SJSA1 (cell line): ENCODE data around the gene ANKRD10. TPM values are rescaled to one million over a fixed set of nuclear protein-coding genes. Genes with fewer than 3 reads are reported as not detected.
A peak's percentile ranks its signal among the peaks of the same experiment; 100 is the strongest.

ENCODE experiments used
- DNase-seq, 2 experiments: peaks; one replicate each; pipeline ENCODE4 v3.0.0-alpha.2; 2015 to 2020; ENCODE audit warnings: low spot score in 2 of 2, low read depth in 1 of 2
- H3K27ac ChIP-seq: fragments of 250-450 bp; sonication (Bioruptor Pico); 2 replicates; pipeline ENCODE4 v1.5.1; 2020; ENCODE audit warnings: mild to moderate bottlenecking, moderate library complexity
- H3K27me3 ChIP-seq: fragments of 250-450 bp; sonication (Bioruptor Pico); replicated peaks from 2 replicates; pipeline ENCODE4 v1.5.1; 2020; ENCODE audit warnings: mild to moderate bottlenecking, moderate library complexity
- H3K36me3 ChIP-seq: fragments of 250-450 bp; sonication (Bioruptor Pico); 2 replicates; pipeline ENCODE4 v1.5.1; 2020; ENCODE audit warnings: mild to moderate bottlenecking
- H3K4me1 ChIP-seq: fragments of 250-450 bp; sonication (Bioruptor Pico); replicated peaks from 2 replicates; pipeline ENCODE4 v1.6.1; 2021; ENCODE audit warnings: mild to moderate bottlenecking
- H3K4me3 ChIP-seq: fragments of 250-450 bp; sonication (Bioruptor Pico); 2 replicates; pipeline ENCODE4 v1.5.1; 2020; ENCODE audit warnings: mild to moderate bottlenecking
- H3K9me3 ChIP-seq: fragments of 250-450 bp; sonication (Bioruptor Pico); replicated peaks from 2 replicates; pipeline ENCODE4 v1.5.1; 2020; ENCODE audit warnings: mild to moderate bottlenecking
- total RNA-seq: library from RNA; depleted of rRNA; stranded (reverse); fragments of >200 nt; shearing (Covaris generic); gene quantifications from 2 replicates; pipeline ENCODE4 v1.2.3, GENCODE V29; 2014

ANKRD10 gene
- total RNA-seq, 1 experiment from 2014 or later = 225 TPM

DNA sequence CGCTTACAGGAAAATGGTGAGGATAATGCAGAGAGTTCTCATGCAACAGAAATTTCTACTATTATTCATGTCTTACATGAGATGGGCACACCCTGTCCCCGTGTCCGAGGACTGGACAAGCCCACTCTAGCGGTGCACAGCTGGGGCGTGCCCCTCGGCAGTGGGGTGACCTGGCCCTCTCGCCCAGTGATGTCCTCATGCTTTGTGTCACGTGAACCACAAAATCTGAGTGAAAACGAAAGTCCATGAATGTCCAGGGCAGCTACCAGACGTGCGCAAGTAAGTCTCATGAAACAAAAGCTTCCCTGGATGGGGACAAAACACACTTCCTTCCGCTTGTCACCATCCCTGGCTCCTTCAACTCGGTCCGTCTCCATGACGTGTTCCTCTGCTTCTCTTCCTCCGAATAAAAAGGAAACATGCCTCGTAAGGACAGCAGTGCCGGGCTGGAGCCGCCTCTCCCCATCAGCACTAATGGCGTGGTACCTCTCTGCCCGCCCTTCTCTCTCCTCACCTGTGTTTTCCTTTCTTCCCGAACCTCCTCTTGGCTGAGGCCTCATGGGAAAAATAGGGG lies 45.6 kb downstream of the ANKRD10 start:
- H3K4me1 ChIP-seq = peaks cover 34% of the 10 kb centered on the region
- peak overlapping the region; percentile 97 for H3K27ac ChIP-seq
- H3K36me3 ChIP-seq = peaks cover 28% of the 10 kb centered on the region
- DNase-seq = peak; percentile 91 to 98
- H3K4me3 ChIP-seq = peak overlapping the region; percentile 50
- H3K27me3 ChIP-seq = no peaks in the 10 kb centered on the region
- no peaks in the 10 kb centered on the region for H3K9me3 ChIP-seq

DNA sequence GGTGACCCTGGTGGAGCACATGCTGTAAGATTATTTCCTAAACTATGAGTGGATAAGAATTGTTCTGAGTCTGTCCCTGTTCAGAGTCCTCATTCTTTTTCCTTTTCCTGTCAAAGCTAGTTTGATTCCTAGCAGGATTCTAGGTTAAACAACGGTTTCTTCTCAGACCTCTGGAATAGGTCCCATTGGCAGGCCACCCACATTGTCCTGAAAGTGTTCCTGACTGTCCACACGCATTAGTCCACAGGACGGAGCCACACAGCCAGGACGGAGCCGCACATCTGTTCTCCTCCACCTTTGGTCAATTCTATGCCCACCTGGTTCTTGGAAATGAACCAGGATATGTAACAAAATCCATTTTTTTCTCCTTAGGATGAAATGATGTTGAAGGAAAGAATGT lies 46.1 kb downstream of the ANKRD10 start:
- Histone ChIP-seq H3K36me3 (peaks cover 28% of the 10 kb centered on the region), H3K27ac (peak overlapping the region; percentile 97), H3K9me3 (no peaks in the 10 kb centered on the region), H3K4me3 (peak overlapping the region; percentile 50), H3K4me1 (peaks cover 29% of the 10 kb centered on the region), H3K27me3 (no peaks in the 10 kb centered on the region)
- peak; percentile 98 to 99 for DNase-seq

DNA sequence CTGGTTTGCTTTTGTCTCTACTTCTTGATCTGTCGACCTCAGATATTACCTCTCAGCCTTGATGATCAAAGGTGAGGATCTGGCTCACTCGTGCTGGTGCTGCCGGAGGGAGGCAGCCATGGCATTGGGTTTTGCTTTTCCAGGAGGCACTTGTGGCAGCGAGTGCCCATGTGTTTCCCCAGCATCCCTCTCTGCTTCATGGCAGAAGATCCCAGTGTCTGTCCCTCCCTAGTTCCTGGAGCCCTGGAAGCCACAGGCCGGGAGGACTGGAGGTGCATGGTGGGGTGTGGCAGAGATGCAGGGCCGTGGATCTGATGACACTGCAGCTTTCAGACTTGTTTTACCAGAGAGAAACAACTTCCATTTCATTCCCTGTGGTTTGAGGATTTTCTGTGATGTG lies 47.5 kb downstream of the ANKRD10 start:
- peak in 1 of 2 experiments; percentile 54 for DNase-seq
- Histone ChIP-seq H3K27ac (no peak overlapping the region), H3K27me3 (no peaks in the 10 kb centered on the region), H3K4me3 (no peak overlapping the region), H3K36me3 (peaks cover 35% of the 10 kb centered on the region), H3K4me1 (peaks cover 29% of the 10 kb centered on the region), H3K9me3 (no peaks in the 10 kb centered on the region)

DNA sequence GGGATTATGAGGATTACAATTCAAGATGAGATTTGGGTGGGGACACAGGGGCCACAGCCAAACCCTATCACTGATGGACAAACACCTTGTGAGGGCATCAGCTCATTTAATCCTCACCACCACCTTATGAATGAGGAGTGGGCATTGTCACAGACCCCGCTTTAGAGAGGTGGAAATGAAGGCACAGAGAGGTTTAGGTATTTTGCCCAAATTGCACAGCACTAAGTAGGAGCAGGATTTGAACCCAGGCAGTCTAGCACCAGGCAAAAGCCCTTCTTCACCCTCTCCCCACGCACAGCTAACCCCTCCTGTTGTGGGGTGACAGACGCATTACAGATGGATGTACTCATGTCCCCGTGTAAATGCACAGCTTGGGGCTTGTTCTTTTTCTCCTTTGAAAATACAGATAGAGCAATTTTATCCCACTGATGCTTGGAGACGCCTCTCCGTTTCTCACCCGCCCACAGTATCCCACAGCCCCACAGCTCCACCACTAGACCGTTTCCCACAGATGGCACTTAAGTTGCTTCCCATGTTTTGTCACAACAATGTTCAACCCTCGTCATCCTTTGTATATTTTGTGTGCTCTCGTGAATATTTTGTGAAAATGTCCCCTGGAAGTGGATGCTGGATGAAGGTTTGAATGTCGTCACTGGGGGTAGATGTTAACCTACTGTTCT lies 48.2 kb downstream of the ANKRD10 start:
- Histone ChIP-seq H3K9me3 (no peaks in the 10 kb centered on the region), H3K27me3 (no peaks in the 10 kb centered on the region), H3K4me3 (no peak overlapping the region), H3K36me3 (peaks cover 35% of the 10 kb centered on the region), H3K4me1 (peaks cover 29% of the 10 kb centered on the region), H3K27ac (no peak overlapping the region)
- DNase-seq = peak in 1 of 2 experiments; percentile 51

DNA sequence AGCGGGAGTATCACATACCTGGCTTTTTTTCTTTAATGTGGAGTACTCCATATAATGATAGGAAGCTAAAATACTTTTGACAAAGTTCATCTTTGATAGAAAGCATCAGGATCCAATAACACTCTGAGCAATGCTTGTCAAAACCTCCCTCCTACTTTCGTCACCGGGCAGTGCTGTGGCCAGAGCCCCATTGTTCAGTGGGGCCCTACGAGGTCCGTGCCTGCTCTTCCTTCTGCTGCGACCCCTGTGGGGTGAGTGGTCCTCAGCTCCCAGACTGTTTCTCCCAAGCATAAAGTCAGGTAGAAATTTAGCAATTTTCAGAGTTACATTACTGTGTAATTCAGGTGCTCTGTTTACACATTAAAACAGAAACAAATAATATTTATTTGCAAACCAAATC lies 51.2 kb downstream of the ANKRD10 start:
- peak in 1 of 2 experiments; percentile 54 for DNase-seq
- H3K27ac ChIP-seq = no peak overlapping the region
- H3K4me3 ChIP-seq = no peak overlapping the region
- peaks cover 35% of the 10 kb centered on the region for H3K36me3 ChIP-seq
- H3K27me3 ChIP-seq = no peaks in the 10 kb centered on the region
- H3K9me3 ChIP-seq = 0 out of 2 replicates have a peak, but pooled peaks cover 3% of the 10 kb centered on the region
- H3K4me1 ChIP-seq = peaks cover 10% of the 10 kb centered on the region

DNA sequence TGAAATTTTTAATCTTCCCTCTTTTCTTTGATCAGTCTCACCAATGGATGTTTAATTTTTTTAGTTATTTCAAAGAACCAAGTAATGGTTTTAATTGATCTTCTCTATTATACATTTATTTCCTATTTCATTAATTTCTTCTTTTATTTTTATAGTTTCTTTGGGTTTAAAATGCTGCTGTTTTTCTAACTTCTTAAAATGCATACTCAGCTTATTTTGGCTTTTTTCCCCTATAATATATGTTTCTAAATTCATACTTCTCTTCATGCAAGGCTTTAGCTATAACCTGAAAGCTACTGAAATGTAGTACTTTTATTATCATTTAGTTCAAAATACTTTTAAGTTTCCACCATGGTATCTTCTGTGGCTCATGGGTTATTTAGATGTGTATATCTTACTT lies 53.9 kb downstream of the ANKRD10 start:
- DNase-seq = no peak
- H3K9me3 ChIP-seq = peaks cover 24% of the 10 kb centered on the region
- no peaks in the 10 kb centered on the region for H3K4me1 ChIP-seq
- no peak overlapping the region for H3K4me3 ChIP-seq
- H3K27ac ChIP-seq = no peak overlapping the region
- H3K27me3 ChIP-seq = 0 out of 2 replicates have a peak, but pooled peaks cover 4% of the 10 kb centered on the region
- H3K36me3 ChIP-seq = 0 out of 2 replicates have a peak, but pooled peaks cover 10% of the 10 kb centered on the region

DNA sequence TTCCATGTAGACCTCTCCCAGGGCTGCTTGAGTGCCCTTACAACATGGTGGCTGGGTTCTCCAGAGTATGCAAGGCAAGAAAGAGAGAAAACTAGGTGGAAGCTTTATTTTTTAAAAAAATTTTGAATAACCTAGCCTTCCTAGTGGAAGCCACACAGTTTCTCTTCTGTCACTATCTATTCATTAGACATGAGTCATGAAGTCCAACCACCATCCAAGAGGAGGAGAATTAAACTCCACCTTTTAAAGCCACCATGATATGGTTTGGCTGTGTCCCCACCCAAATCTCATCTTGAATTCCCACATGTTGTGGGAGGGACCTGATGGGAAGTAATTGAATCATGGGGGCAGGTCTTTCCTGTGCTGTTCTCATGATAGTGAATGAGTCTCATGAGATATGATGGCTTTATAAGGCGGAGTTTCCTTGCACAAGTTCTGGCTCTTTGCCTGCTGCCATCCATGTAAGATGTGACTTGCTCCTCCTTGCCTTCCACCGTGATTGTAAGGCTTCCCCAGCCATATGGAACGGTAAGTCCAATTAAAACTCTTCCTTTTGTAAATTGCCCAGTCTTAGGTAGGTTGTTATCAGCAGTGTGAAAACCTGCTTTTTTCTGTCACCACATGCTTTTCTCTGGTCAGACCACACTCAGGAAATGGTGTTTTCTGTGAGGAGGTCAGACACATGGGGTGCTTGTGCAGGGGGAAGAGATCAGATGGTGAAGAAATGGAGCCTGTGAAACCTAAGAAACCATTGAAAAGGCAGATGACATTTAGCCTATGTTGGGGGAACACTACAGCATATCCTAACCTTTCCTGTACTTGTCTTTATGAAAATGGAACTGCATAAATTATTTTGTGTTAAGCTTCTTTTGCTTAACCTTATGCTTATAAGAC lies 57.7 kb downstream of the ANKRD10 start:
- H3K4me3 ChIP-seq = no peak overlapping the region
- 0 out of 2 replicates have a peak, but pooled peaks cover 4% of the 10 kb centered on the region for H3K27me3 ChIP-seq
- no peaks in the 10 kb centered on the region for H3K36me3 ChIP-seq
- peaks cover 24% of the 10 kb centered on the region for H3K9me3 ChIP-seq
- no peak overlapping the region for H3K27ac ChIP-seq
- peak in 1 of 2 experiments; percentile 43 for DNase-seq
- no peaks in the 10 kb centered on the region for H3K4me1 ChIP-seq

DNA sequence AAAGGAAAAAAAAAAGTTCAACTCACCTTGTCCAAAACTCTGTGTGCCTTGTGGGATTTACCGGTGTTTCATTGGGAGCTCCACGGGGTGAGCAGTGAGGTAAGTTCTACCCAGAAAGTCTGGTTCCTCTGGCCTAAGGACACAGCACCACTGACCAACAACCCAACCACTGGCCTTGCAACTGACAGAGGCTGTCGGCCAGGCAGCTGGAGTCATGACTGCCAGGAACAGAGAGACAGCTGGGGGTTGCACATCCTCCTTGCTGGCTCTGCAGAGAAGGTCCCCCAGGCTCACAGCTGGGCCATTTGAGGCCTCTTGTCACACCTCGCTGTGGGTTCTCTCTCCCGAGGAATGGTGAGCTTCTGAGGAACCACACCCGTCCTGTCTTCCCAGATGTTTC lies 59.5 kb downstream of the ANKRD10 start:
- Histone ChIP-seq H3K4me1 (no peaks in the 10 kb centered on the region), H3K4me3 (no peak overlapping the region), H3K27me3 (peaks cover 17% of the 10 kb centered on the region), H3K36me3 (no peaks in the 10 kb centered on the region), H3K9me3 (peaks cover 24% of the 10 kb centered on the region), H3K27ac (no peak overlapping the region)
- DNase-seq = peak in 1 of 2 experiments; percentile 60

DNA sequence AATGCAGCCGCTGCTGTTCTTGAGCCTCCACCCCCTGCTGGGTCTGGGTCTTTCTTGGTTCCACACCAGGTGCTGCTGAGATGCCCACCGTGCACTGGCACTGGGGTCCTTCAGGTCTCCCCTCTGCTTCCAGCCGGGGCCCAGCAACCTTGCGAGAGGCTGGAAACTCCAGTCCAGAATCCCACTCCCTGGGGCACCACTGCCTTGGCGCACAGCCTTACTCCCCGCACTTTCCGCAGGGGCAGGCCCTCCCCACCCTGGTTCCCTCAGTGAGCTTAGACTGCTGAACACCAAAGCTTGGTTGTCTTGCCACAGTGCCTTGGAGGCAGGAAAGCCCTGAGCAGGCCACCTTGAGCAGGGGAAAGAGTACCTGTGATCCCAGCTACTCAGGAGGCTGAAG lies 60.0 kb downstream of the ANKRD10 start:
- no peak overlapping the region for H3K4me3 ChIP-seq
- no peaks in the 10 kb centered on the region for H3K36me3 ChIP-seq
- no peaks in the 10 kb centered on the region for H3K4me1 ChIP-seq
- H3K27ac ChIP-seq = no peak overlapping the region
- peaks cover 22% of the 10 kb centered on the region for H3K27me3 ChIP-seq
- H3K9me3 ChIP-seq = peaks cover 24% of the 10 kb centered on the region
- DNase-seq = peak in 1 of 2 experiments; percentile 67

DNA sequence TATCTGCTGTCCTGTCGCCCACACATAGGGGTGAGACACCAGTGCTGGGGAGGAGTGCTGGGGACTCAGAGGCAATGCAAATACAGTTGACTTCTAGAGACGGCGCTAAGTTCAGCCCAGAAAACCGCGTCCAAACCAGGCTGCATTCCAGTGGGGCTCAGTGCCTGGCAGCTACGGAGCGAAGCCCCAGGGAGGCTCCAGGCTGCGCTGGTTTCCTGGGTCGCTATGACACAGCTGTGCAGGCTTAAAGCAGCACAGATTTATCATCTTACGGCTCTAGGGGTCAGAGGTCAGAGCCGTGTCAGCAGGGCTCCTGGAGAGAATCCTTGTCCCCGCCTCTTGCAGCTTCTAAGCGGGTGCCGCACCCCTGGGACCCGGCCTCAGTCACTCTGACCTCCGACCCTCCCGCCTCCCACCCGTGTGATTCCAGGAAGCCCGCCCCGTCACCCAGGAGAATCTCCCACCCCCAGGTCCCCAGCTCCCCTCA lies 61.6 kb downstream of the ANKRD10 start:
- no peak overlapping the region for H3K27ac ChIP-seq
- DNase-seq = peak in 1 of 2 experiments; percentile 71
- no peaks in the 10 kb centered on the region for H3K4me1 ChIP-seq

DNA sequence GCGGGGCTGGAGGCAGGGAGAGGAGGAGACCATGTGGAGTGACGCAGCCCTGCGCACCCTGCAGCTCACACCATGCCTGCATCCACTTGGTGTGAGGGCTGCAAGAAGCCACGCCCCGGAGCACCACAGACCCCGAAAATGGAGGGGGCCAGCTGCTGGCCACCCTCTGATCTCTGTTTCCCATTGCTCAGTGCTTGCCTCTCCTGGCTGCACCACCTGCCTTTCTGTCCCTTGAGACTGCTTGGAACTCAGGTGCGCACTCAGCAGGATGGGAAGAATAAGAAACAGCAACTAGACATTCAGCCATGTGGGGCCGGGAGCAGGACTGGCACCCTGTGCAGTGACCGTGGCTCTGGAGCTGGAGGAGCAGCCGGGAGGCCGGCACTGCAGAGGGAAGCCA lies 64.0 kb downstream of the ANKRD10 start:
- Histone ChIP-seq H3K4me1 (no peaks in the 10 kb centered on the region), H3K9me3 (no peaks in the 10 kb centered on the region), H3K36me3 (no peaks in the 10 kb centered on the region), H3K27me3 (peaks cover 46% of the 10 kb centered on the region), H3K4me3 (no peak overlapping the region), H3K27ac (no peak overlapping the region)
- DNase-seq = peak in 1 of 2 experiments; percentile 67

More for the DNA sequence above, 61.6 kb downstream of the ANKRD10 start:
- Histone ChIP-seq H3K36me3 (no peaks in the 10 kb centered on the region), H3K27me3 (peaks cover 38% of the 10 kb centered on the region), H3K4me3 (no peak overlapping the region), H3K9me3 (peaks cover 21% of the 10 kb centered on the region)

DNA sequence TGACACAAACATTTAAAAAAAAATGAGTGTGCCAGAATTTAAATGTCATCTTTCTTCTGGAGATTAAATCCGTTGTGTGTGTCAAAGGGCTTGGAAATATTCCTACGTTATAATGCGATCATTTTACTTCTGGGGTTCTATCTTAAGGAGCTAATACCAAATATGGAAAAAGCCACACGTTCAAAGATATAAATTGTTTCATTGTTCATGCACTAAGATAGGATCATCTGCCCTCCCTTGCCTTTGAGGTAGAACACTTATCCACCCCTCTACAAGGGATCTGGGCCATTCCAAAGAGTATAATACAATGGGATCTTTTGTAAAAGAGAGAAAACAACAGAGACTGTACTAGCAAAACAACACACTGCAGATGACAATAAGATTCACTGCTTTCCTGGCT lies 64.9 kb downstream of the ANKRD10 start:
- Histone ChIP-seq H3K27me3 (peaks cover 55% of the 10 kb centered on the region), H3K27ac (no peak overlapping the region), H3K36me3 (no peaks in the 10 kb centered on the region), H3K9me3 (no peaks in the 10 kb centered on the region), H3K4me3 (no peak overlapping the region), H3K4me1 (no peaks in the 10 kb centered on the region)
- DNase-seq = no peak

DNA sequence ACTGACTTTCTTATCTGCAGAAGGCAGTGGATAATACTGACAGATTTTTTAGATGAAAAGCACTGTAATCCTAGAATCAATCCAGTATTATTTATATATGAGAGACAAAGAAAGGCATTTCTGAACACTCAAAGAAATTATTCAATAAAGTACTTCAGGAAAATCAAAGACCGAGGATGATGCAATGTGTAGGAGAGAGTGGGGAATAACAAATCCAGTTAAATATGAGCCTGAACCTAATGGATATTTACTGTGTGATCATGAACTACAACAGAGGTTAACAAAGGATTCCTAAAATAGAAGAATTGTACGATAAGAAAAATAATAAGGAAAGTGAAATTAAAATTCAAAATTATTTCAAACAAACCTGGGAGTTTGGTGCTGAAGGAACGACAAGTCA lies 69.3 kb downstream of the ANKRD10 start:
- H3K27me3 ChIP-seq = peaks cover 71% of the 10 kb centered on the region
- DNase-seq = no peak
- 0 out of 2 replicates have a peak, but pooled peaks cover 7% of the 10 kb centered on the region for H3K4me1 ChIP-seq
- H3K4me3 ChIP-seq = no peak overlapping the region
- H3K9me3 ChIP-seq = peaks cover 6% of the 10 kb centered on the region; the same call in 1 of the 2 replicates
- H3K27ac ChIP-seq = no peak overlapping the region
- no peaks in the 10 kb centered on the region for H3K36me3 ChIP-seq
